GM12801 (cell line): ENCODE measurements around the gene MICAL3.

Experiments
- TF ChIP-seq, protein P1 (sequence below): IDR thresholded peaks from one replicate; pipeline ENCODE4 v1.5.1; 2011; ENCODE audit warnings: control low read depth; ENCODE audit not compliant: insufficient read length; ENCODE audit errors: extremely low read depth

Gene MICAL3

DNA sequence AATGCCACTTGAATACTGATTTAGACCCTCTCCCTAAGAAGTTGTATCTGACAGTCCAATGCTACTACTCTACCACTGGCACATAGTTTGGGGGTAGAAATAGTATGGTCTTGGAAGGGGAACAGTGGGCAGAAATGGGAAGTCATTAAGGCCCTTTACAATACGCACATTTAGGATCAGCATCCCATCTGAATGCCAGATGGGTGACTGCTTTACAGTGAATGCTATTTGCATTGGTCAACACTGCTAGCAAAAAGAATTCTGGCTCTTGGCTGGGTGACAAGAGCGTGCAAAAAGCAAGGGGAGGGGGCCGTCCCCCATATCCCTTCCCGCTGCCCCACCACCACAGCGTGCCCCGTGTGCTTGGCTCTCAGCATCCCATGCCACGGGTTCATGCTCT is 145.4 kb downstream of the MICAL3 start:
- TF ChIP-seq, protein P1, sequence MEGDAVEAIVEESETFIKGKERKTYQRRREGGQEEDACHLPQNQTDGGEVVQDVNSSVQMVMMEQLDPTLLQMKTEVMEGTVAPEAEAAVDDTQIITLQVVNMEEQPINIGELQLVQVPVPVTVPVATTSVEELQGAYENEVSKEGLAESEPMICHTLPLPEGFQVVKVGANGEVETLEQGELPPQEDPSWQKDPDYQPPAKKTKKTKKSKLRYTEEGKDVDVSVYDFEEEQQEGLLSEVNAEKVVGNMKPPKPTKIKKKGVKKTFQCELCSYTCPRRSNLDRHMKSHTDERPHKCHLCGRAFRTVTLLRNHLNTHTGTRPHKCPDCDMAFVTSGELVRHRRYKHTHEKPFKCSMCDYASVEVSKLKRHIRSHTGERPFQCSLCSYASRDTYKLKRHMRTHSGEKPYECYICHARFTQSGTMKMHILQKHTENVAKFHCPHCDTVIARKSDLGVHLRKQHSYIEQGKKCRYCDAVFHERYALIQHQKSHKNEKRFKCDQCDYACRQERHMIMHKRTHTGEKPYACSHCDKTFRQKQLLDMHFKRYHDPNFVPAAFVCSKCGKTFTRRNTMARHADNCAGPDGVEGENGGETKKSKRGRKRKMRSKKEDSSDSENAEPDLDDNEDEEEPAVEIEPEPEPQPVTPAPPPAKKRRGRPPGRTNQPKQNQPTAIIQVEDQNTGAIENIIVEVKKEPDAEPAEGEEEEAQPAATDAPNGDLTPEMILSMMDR, result no peak

DNA sequence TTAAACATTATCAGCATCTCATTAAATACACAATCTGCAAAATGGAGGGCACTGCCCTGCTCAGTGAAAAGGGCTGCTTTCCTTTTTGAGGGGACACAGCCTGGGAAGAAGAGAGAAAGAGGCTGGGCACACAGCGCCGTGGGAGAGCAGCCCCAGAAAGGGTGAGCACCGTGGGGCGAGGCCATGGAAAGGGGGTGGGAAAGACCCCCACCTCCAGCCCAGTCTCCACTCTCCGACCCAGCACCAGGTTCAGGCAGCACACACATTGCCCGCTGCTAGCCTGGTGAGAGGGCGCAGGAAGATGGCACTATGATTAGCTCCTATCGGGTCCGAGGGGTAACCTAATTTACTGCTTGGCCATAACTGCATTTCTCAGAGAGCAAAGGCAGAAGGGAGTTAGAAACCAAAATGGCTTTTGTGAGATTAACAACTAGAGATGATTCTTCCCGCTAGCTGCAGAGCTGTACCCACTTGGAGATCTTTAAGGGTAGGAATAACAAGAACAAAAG is 146.1 kb downstream of the MICAL3 start:
- TF ChIP-seq, protein P1, result no peak

GRCh38 chr22:17876306-17876831 is 148.0 kb downstream of the MICAL3 start:
- TF ChIP-seq, protein P1, result no peak

- TF ChIP-seq, protein P1, result no peak
These were observed 148.7 kb downstream of the MICAL3 start for GRCh38 chr22:17875631-17876030.

GRCh38 chr22:17875156-17875555 is 149.2 kb downstream of the MICAL3 start:
- TF ChIP-seq, protein P1, result no peak

DNA sequence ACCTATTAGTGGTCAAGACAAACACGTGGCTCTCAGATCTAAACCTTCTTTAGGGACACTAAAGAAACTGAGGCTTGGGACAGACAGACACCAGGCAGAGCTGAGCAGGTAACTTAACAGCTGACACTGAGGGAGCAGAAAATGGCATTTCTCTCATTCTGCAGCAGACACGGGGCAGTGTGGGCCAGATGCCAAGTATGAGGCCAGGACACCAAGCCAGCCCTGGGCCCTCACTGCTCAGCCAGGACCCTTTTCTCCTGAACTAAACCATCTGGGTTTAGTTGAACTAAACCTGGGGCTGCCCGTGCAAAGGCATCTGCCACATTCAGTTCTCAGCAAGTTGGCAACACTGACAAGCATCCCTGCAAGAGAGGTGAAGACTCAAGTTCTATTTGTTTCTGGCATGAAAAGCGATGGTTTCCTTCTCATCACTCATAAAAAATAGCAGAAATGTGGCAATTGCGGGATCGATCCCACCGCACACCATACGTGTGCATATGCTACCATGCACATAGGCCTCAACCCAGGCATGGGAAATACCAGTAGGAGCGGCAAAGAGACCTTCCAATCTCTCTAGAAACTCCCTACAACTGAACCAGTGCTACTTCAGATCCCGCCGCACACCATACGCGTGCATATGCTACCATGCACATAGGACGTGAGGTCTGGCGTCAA is 150.0 kb downstream of the MICAL3 start:
- TF ChIP-seq, protein P1, result no peak

- TF ChIP-seq, protein P1, result no peak
These were observed 150.6 kb downstream of the MICAL3 start for GRCh38 chr22:17873804-17874203.
